GM12864 (cell line): ENCODE results near the gene REXO4.
A peak's percentile ranks its signal among the peaks of the same experiment; 100 is the strongest.

Experiments used
- DNase-seq: peaks from one replicate; pipeline ENCODE4 v3.0.0-alpha.2; 2011; ENCODE audit warnings: low read depth
- H3K4me3 ChIP-seq: 2 replicates; pipeline ENCODE4 v1.5.1; 2011; ENCODE audit warnings: mild to moderate bottlenecking, low read depth, low read length, control low read depth
- TF ChIP-seq, protein P1 (sequence below): IDR thresholded peaks from 2 replicates; pipeline ENCODE4 v1.5.1; 2011; ENCODE audit warnings: low read depth, mild to moderate bottlenecking, moderate library complexity, low read length, control low read depth, inconsistent platforms; ENCODE audit errors: missing control alignments

Gene REXO4

GRCh38 chr9:133417541-133418461 is at the start of gene REXO4:
Gene REXO4 (minus strand): TSS chr9:133418010. CDS start chr9:133417844, 166 bp downstream.
- TF ChIP-seq, protein P1, sequence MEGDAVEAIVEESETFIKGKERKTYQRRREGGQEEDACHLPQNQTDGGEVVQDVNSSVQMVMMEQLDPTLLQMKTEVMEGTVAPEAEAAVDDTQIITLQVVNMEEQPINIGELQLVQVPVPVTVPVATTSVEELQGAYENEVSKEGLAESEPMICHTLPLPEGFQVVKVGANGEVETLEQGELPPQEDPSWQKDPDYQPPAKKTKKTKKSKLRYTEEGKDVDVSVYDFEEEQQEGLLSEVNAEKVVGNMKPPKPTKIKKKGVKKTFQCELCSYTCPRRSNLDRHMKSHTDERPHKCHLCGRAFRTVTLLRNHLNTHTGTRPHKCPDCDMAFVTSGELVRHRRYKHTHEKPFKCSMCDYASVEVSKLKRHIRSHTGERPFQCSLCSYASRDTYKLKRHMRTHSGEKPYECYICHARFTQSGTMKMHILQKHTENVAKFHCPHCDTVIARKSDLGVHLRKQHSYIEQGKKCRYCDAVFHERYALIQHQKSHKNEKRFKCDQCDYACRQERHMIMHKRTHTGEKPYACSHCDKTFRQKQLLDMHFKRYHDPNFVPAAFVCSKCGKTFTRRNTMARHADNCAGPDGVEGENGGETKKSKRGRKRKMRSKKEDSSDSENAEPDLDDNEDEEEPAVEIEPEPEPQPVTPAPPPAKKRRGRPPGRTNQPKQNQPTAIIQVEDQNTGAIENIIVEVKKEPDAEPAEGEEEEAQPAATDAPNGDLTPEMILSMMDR = no peak
- peak; percentile 84 for DNase-seq
- H3K4me3 ChIP-seq = peak within 1 kb of the TSS; percentile 95

DNA sequence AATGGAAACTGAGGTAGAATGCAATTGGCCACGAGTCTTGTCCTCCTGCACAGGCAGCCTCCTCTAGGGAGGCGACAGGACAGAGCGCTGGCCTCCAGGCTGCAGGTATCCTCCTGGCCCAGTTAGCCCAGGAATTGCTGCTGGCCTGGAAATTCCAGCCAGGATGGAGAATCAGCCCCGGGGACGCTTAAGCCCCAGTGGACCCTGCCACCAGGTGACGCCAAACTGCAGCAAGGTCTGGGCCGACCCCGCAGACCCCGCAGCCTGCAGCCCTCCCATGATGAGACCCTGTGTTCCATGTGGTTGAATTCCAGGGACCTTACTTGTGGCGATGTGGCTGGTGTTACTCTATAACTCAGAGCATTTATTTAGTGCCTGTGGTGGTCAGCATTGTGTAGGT is 49.3 kb upstream of the REXO4 start:
- no peak overlapping the region for H3K4me3 ChIP-seq
- TF ChIP-seq, protein P1 = no peak
- no peak for DNase-seq

- no peak overlapping the region for H3K4me3 ChIP-seq
- TF ChIP-seq, protein P1 = no peak
- DNase-seq = no peak
Measured at GRCh38 chr9:133465984-133466383, 48.2 kb upstream of the REXO4 start.

GRCh38 chr9:133464638-133465037 is 46.8 kb upstream of the REXO4 start:
- TF ChIP-seq, protein P1 = no peak

GRCh38 chr9:133463864-133464615 is 46.2 kb upstream of the REXO4 start:
- DNase-seq = no peak
- H3K4me3 ChIP-seq = no peak overlapping the region
- TF ChIP-seq, protein P1 = no peak

More at GRCh38 chr9:133464638-133465037, 46.8 kb upstream of the REXO4 start:
- no peak overlapping the region for H3K4me3 ChIP-seq
- no peak for DNase-seq

DNA sequence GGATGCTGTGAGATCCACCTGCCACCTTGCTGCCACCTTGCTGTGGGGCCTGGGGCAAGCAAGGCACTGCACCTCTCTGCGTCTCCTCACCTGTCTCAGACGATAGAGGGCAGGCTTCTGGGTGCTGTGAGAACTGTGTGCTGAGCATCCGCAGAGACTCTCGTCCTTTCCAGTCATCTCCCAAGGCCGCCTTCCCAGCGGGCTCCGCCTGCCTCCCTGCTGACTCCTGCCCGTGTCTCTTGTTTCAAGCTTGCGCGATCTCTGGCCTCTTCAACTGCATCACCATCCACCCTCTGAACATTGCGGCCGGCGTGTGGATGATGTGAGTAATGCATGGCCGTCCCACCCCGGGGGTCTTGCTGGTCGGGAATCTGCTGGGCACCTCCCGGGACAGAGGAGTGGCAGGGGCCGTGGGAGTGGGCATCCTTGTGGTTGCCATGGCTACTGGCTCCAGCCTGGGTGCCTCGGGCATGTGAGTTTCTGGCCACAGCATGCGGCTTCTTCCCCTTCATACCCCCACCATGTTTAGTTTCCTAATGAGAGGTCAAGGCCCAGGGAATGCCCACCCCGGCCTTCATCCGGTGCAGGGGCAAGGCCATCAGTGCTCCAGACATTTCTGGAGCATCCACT is 45.5 kb upstream of the REXO4 start:
- no peak for DNase-seq
- TF ChIP-seq, protein P1 = peak; percentile 49
- no peak overlapping the region for H3K4me3 ChIP-seq
